GM12892 (cell line): ENCODE measurements around the gene CHRD.

ENCODE experiments used
- DNase-seq: peaks from one replicate; pipeline ENCODE4 v3.0.0; 2011; ENCODE audit not compliant: insufficient read length
- FAIRE-seq: peaks from 2 replicates; lab custom pipeline; 2011; peaks lifted over from hg19 to GRCh38; lab: Jason Lieb, UNC
- POLR2A ChIP-seq: IDR thresholded peaks from 2 replicates; pipeline ENCODE4 v1.6.1; 2011; ENCODE audit warnings: low read depth, low read length, control low read depth
- POLR2AphosphoS5 ChIP-seq: IDR thresholded peaks from 2 replicates; pipeline ENCODE4 v1.6.1; 2011; ENCODE audit warnings: low read depth, low read length, control low read depth
- TAF1 ChIP-seq: IDR thresholded peaks from 2 replicates; pipeline ENCODE4 v1.6.1; 2011; ENCODE audit warnings: low read depth, mild to moderate bottlenecking, control low read depth, low read length, borderline replicate concordance

The CHRD gene

DNA sequence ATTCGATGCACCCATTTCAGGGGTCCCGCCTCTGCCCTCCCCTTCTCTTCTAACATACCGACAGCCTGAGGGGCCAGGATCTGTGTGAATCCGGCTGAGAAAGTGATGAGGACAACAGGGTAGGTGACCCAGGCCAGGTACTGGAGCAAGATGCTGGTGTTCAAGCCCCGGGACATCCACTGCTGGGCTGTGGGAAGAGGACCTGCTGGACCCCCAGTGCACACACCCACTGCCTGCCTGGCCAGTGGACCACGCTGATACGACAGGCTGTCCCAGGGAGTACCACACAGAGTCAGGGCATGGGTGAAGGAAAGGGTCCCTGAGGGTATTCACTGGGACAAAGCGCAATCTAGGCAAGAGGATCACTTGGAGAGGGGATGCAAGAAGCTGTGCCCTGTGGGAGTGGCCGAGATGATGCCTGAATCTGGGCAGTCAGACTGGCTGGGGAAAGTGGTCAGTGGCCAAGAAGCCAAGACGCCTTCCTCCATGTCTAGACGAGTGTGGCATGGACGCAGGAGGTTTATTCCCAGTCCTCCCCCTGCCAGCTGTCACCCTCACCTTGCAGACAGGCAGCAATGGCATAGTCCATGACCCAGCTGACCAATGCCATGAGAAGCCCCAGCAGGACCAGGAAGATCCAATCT, 21.6 kb upstream of the CHRD start:
- TF ChIP-seq POLR2AphosphoS5 = no peak
- FAIRE-seq (no peak), DNase-seq (no peak)

DNA sequence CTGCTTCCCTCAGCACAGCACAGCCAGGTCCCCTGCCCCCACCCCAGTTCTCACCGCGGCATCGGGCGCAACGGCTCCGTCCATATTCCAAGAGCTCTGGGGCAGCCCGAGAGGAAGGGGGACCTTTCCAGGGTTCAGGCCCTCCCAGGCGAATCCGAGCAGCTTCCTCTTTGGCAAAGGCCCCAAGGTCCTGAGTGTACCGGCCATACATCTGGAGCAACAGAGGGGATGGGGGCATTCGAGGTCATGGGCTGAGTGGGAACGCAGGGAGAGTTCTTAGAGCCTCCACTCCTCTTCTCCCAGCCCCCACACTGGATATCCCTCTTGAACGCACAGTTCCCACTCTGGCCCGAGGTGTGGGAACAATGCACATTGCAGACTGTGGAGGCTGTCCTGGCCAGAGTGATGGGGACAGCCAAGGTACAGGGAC, 20.9 kb upstream of the CHRD start:
- no peak for FAIRE-seq
- TF ChIP-seq POLR2AphosphoS5 (no peak), POLR2A (no peak), TAF1 (no peak)

DNA sequence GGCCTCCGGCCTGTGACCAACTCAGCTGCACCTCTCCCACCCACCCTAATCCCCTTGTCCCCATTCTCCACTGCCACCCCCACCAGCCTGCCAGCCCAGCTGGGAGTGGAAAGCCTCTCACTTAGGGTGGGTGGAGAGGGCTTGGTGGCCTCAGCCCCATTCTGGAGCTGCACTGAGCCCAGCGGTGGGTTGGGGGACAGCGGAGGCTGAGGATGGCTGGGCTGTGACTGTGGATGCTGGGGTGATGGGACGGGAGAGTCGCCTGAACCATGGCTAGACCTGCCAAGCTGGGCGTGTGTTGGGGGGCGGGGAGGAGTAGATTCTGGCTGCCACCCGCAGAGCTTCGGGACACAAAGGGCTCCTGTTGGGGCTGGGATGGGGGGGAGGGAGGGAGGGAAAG, 20.2 kb upstream of the CHRD start:
- no peak for TF ChIP-seq POLR2AphosphoS5
- TF ChIP-seq TAF1 = no peak
- no peak for TF ChIP-seq POLR2A
- DNase-seq (no peak), FAIRE-seq (no peak)

More for the DNA sequence above, 20.9 kb upstream of the CHRD start:
- no peak for DNase-seq

DNA sequence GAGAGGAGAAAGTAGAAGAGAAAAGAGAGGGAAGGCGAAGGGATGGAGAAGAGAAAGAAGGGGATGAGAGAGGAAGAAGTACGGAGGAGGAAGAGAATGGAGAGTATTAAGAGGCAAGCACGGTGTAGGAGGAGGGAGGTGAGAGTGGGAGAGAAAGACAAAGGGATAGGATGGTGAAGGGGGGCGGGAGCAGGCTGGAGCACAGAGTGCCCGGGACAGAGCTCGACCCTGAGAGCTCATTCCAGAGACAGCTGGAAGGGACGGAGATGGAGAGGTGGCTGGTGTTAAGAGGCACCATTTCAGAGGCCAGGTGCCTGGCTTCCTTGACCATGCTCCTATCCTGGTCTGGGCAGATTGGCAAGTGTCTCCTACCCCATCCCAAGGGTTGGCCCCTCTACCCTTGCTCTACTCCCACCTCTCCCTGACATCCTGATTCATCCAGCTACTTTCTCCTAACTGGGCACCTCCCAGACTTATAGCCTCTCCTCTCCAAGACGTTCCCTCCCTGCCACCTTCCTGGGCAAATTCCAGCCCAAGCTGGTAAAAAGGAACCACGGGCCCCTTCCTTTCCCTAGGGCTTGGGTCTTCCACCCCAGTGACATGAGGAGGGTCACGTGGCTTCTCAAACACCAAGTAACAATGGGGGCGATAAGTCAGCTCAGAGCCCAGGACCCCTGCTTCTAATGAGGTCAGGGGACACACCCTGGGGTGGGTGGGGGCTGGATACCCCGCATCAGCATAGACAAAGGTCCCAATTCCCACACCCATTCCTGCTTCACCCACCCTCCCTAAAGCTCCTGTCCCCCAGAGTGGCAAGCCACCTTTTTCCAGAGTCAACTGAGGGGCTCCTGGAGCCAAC, 19.6 kb upstream of the CHRD start:
- no peak for FAIRE-seq
- TF ChIP-seq TAF1 (no peak), POLR2A (no peak), POLR2AphosphoS5 (no peak)
- no peak for DNase-seq

DNA sequence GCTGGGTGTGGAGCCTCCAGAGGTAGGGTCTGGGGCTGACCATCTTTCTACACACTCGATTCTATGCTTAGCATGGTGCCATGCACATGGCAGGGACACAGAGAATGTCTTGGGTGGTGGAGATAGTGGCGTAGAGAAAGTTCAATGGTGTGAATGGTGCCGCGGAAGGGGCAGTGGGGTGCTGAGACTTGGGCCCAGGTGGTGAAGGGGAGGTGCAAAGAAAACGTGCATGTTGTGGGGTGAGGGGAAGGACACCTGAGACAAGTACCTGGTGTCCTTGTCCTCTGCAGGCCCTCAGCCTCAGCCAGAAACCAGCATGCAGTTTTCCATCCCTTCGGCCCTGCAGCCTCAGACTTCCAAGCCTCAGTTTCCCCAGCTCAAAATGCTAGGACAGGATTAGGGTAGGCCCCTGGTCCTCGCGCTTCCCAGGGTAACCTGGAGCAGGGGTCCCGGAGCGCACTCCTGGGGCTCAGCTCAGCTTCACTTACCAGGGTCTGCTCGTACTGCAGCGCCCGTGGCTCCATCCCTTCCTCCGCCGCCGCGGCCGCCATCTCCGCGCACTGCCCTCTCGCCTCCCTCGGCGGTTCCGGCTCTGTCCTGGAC, 18.8 kb upstream of the CHRD start:
- no peak for DNase-seq
- peak; percentile 14 for FAIRE-seq
- no peak for TF ChIP-seq TAF1
- TF ChIP-seq POLR2AphosphoS5 = no peak
- no peak for TF ChIP-seq POLR2A

DNA sequence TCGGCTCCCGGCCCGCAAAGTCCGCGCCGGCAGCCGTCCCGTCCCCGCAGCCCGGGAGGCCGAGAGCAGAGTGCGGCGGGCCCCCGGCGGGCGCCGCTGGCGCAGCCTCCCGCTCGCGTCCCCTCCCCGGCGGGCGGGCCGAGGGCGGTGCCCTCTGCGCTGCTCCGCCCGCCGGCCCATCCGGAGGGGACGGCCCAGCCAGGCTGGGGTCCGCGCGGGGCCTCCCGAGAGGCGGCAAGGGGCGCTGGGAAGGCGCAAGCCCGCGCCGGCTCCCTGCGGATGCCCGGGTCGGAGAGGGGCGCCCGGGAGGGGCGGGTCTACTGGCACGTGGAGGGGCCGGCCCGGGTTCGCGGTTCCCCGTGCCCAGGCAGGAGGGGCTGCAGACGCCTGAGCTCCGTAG, 18.3 kb upstream of the CHRD start, which contains the start of the genes CLCN2 and POLR2H:
TSS of gene CLCN2 (minus strand) at position 74 of the 400 bp plus-strand sequence. CDS start 126 bp downstream, outside the sequence.
TSS of gene POLR2H (plus strand) at position 179 of the 400 bp plus-strand sequence. CDS start 1,783 bp downstream, outside the sequence.
- no peak for DNase-seq
- peak; percentile 74 for FAIRE-seq
- TF ChIP-seq POLR2A = no peak
- TF ChIP-seq POLR2AphosphoS5 = no peak
- no peak for TF ChIP-seq TAF1

DNA sequence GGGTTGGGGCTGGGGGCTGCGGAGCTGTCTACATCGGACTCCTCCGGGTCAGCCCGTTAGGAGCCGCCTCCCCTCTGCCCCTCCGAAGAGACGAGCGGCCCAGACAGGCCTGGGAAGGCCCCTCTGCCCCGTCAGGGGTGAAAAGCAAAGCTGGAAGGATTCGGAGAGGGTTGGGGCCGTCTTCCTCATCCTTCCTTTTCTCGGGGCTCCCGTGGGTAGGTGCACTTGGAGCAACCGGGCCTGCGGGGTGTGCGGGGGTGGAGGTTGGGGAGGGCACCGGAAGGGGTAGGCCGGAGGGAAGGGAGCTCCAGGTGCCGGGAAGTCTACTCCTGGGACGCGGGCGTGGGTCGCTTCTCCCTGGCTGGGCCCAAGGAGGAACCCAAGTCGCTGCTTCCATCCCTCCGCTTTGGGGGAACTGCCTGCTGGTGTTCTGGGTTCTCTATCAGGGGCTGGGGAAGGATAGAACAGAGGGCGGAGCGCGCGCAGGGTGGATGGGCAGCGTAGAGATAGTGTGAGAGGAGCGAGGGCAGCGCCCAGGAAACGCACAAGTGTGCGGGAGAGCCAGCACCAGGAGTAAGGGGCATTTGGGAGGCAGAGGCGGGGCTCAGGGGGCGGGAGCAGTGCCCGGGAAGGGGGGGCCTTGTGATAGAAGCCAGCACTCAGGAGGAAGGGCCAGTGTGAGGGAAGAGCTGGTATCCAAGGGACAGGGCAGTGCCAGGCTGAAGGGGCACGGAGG, 17.8 kb upstream of the CHRD start:
- TF ChIP-seq POLR2A (no peak), TAF1 (peak; percentile 28; the same call in 1 of the 2 replicates)
- no peak for FAIRE-seq
- DNase-seq = no peak

DNA sequence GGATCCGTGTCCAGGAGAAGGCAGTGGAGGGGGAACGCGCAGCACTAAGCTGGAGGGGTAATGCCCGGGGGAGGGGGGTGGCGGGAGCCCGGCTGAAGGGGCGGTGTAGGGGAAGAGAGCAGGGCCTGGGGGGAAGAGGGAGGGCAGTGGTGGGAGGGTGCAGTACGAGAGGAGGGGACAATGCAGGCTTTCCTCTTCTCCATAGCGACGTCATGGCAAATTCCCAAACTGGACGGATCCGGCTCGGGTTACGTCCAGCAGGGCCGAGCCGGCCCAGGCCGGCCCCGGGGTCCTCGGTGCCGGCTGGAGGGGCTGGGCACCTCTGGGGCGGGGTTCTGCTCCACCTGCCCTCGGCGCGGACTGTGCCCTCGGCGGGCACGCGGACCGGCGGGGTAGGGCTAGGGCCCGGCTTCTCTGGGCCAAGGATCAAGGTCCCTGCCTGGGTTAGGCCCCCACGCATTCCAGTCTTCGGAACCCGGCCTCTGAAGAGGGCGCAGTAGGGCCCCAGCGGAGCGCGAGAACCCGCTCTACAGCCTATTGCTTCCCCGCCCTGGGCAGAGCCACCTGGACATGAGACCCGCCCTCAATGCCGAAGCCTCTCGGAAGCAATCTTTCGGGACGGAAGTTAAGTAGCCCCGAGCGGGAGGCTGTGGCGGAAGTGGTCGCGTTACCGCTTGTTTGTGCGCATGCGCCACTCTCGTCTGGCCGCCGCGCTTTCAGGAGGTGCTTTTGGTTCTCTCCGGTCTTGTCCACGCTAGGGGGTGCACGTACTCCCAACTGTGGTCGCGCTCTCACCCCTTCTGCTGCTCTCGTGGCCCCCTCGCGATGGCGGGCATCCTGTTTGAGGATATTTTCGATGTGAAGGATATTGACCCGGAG, 16.9 kb upstream of the CHRD start:
- peak; percentile 79; the same call in 1 of the 2 replicates for TF ChIP-seq POLR2A
- peak; percentile 76; the same call in 1 of the 2 replicates for TF ChIP-seq TAF1
- peak; percentile 80 for TF ChIP-seq POLR2AphosphoS5
- DNase-seq (peak; percentile 91), FAIRE-seq (peak; percentile 99)

DNA sequence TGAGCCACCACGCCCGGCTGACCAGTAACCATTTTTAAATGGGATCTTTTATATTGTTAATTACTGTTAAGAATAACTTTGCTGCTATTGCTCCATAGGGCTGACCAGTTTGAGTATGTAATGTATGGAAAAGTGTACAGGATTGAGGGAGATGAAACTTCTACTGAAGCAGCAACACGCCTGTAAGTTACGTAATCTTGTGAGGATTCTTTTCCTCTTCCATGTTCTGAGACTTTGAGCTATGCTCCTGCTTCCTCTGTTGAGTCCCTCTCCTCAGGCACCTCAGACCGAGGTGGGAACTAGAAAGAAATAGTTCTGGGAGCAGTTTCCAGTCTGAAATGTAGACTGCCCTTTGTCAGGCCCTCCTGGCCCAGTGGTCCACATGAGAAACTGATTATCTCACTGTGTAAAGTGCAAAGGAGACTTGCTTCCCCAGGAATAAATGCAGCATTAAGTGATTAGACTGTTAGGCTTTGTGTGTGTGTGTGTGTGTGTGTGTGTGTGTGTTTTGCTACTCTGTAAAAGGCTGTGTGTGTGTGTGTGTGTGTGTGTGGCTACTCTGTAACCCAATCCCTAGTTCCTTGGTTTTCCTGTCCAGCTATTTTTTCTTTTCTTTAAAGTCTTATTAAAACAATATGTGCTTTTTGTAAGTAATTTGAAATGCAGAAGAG, 13.1 kb upstream of the CHRD start:
- no peak for FAIRE-seq
- no peak for TF ChIP-seq POLR2A
- TF ChIP-seq TAF1 = no peak
- TF ChIP-seq POLR2AphosphoS5 = no peak
- no peak for DNase-seq

DNA sequence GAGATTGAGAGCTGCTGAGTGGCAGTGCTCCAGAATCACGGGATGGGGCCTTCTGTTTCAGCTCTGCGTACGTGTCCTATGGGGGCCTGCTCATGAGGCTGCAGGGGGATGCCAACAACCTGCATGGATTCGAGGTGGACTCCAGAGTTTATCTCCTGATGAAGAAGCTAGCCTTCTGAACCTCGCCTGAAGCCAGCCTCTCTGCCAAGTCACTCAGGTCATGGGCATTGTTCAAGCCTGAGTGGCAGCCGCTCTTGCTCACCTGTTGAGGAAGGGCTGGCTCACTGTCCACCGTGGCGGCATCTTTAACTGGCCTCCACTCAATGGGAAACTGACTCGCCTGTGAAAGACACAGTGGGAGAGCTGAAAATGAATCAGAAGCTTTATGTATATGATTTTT, 11.7 kb upstream of the CHRD start:
- TF ChIP-seq TAF1 (no peak), POLR2AphosphoS5 (no peak), POLR2A (no peak)
- DNase-seq (no peak), FAIRE-seq (no peak)
